Psoas muscle (tissue), 8 donors: ENCODE measurements around the gene ACACA. TPM values are rescaled to one million over a fixed set of nuclear protein-coding genes. Genes with fewer than 3 reads are reported as not detected.

ENCODE experiments used
- ATAC-seq, 4 donors: fragments of 200-7000 bp; cut with Tn5 transposase; one replicate each; pipeline ENCODE4 v1.9.1; 2020; ENCODE audit warnings: moderate library complexity in 3 of 4, mild to moderate bottlenecking in 2 of 4
- DNase-seq, 2 donors: peaks; one replicate each; pipeline ENCODE4 v3.0.0-alpha.2; 2020
- H3K27ac ChIP-seq: fragments of 200-600 bp; one replicate; pipeline ENCODE4 v1.8.0; 2022
- H3K27me3 ChIP-seq, 3 donors: fragments of 200-600 bp in 1 of 3; one replicate each; pipeline versions ENCODE4 v1.6.1 to v1.8.0; 2013 to 2022; ENCODE audit warnings: low read length in 2 of 3, mild to moderate bottlenecking in 2 of 3, moderate library complexity in 1 of 3; ENCODE audit not compliant: insufficient read depth in 3 of 3
- H3K36me3 ChIP-seq, 2 donors: fragments of 200-600 bp in 1 of 2; one replicate each; pipeline versions ENCODE4 v1.6.1 to v1.8.0; 2013 to 2022; ENCODE audit warnings: low read depth in 1 of 2, mild to moderate bottlenecking in 1 of 2, moderate library complexity in 1 of 2; ENCODE audit not compliant: insufficient read depth in 1 of 2
- H3K4me1 ChIP-seq: fragments of 200-600 bp; one replicate; pipeline ENCODE4 v1.8.0; 2022
- H3K4me3 ChIP-seq: fragments of 200-600 bp; one replicate; pipeline ENCODE4 v1.8.0; 2022; ENCODE audit warnings: mild to moderate bottlenecking
- H3K9me3 ChIP-seq: fragments of 200-600 bp; one replicate; pipeline ENCODE4 v1.8.0; 2022
- WGBS, 3 donors: extraction: QIAGEN DNeasy Blood & Tissue Kit; methylation state at CpG; one replicate each; pipeline versions ENCODE4 v1.1.6 to v1.1.7; 2013; 5-methylcytosine and 5-hydroxymethylcytosine counted together
- intact Hi-C, 2 donors: fragments of 100-400 bp; cut with DNase I; formaldehyde crosslinking; loops; one replicate each; pipeline versions ENCODE4 v1.11.0 to v1.14.2; 2022
- polyA plus RNA-seq, 3 donors: library from polyadenylated mRNA; stranded (reverse); fragments of 200-250 nt; gene quantifications; one replicate each; pipeline ENCODE4 v1.2.3, GENCODE V29; 2013
- total RNA-seq, 4 donors: library from RNA; stranded (reverse); fragmentation: NEBNext Ultra II Directional in 2 of 4; extraction: Animal tissue kit (Norgen Biotek cat#: 25700) in 2 of 4; gene quantifications; one replicate each; pipeline versions ENCODE4 v1.2.1 to v1.2.4, GENCODE V29; 2021 to 2023
- TF ChIP-seq, protein P1 (sequence below): fragments of 200-600 bp; IDR thresholded peaks from one replicate; pipeline ENCODE4 v1.8.0; 2022; ENCODE audit warnings: antibody characterized with exemption
- donor health status: healthy with polysubstance abuse.
- donor health status: DM: no; HTN: no; CAD: no; lungs with moderate emphysema.
- donor health status: Bipolar disorder and iron deficiency.
- donor health status: healthy.
- donor health status: DM: yes; HTN: yes; CAD: no.
- donor health status: DM: no; HTN: no; CAD: no.
- donor health status: DM: no; HTN: no; CAD: no.
- donor health status: DM: yes; HTN: yes; CAD: no.

Gene ACACA
- total and polyA plus RNA-seq, 7 donors: 7.2 to 42.6 (median 21.5) TPM

DNA sequence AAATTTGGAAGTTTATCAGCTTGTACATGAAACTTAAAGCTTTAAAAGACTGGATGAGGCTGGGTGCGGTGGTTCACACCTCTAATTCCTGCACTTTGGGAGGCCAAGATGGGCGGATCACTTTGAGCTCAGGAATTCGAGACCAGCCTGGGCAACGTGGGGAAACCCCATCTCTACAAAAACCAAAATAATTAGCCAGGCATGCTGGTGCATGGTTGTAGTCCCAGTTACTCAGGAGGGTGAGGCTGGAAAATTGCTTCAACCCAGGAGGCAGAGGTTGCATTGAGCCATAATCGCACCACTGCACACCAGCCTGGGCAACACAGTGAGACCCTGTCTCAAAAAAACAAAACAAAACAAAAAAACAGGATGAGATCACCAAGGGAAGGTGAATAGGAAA is 248.3 kb downstream of the ACACA start:
- intact Hi-C loops: no loop called here
- Histone ChIP-seq H3K27me3 (no peaks in the 10 kb centered on the region), H3K4me1 (no peaks in the 10 kb centered on the region), H3K9me3 (no peaks in the 10 kb centered on the region), H3K36me3 (peaks cover 6 to 61% of the 10 kb centered on the region in 2 donors), H3K4me3 (no peak overlapping the region), H3K27ac (no peak overlapping the region)
- TF ChIP-seq, protein P1, sequence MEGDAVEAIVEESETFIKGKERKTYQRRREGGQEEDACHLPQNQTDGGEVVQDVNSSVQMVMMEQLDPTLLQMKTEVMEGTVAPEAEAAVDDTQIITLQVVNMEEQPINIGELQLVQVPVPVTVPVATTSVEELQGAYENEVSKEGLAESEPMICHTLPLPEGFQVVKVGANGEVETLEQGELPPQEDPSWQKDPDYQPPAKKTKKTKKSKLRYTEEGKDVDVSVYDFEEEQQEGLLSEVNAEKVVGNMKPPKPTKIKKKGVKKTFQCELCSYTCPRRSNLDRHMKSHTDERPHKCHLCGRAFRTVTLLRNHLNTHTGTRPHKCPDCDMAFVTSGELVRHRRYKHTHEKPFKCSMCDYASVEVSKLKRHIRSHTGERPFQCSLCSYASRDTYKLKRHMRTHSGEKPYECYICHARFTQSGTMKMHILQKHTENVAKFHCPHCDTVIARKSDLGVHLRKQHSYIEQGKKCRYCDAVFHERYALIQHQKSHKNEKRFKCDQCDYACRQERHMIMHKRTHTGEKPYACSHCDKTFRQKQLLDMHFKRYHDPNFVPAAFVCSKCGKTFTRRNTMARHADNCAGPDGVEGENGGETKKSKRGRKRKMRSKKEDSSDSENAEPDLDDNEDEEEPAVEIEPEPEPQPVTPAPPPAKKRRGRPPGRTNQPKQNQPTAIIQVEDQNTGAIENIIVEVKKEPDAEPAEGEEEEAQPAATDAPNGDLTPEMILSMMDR: no peak
- WGBS, 3 donors: 95 to 96% (median 95%) methylated on average over 5 of the region's 5 CpGs
- DNase-seq (no peak), ATAC-seq (no peak)

DNA sequence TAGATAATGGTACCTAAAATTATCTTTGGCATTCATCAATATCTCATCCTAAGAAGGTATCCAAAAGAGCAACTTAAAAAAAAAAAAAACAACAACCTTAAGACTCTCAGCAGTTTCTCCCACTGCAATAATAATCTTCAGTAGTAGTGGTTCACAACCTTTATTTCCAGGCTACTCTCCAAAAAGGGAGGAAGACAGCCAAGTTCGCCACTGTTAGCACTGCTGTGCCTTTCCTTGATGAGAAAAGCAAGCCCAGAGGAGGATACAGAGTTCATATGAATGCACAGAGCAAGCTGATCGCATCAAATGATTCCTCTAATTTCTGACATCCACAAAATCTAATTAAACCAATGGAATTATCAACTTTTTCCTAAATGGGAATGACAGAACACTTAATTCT is 258.5 kb downstream of the ACACA start:
- Histone ChIP-seq H3K27me3 (no peaks in the 10 kb centered on the region), H3K27ac (no peak overlapping the region), H3K4me1 (no peaks in the 10 kb centered on the region), H3K4me3 (no peak overlapping the region), H3K36me3 (peaks cover 0 to 48% of the 10 kb centered on the region in 2 donors), H3K9me3 (no peaks in the 10 kb centered on the region)
- 55 to 65% (median 60%) methylated on average over 2 of the region's 2 CpGs for WGBS, 3 donors
- intact Hi-C loops: no loop called here
- no peak for DNase-seq
- TF ChIP-seq, protein P1: no peak
- no peak for ATAC-seq

DNA sequence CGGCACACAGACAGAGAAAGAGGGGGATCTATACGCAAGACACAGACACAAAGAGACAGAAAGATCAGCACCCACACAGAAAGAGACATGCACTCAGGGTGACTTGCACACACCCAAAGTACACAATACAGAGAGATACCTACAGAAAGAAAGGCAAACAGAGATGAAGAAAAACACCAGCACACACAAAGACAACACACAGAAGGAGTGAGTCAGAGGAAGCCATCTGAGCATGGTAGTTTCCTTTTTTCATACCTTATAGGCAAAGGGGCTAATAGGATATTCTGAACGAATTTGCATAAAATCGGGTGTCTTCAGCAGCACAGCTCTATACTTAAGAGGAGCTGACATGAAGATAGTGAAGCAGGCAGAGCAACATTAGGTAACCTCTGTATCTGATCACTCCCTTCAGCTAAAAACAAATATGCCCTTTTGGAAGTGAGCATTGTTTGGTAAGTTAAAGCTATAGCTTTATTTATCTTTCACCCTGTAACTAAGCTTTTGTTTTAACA is 259.3 kb downstream of the ACACA start:
- intact Hi-C loops: no loop called here
- Histone ChIP-seq H3K36me3 (peaks cover 0 to 51% of the 10 kb centered on the region in 2 donors), H3K9me3 (no peaks in the 10 kb centered on the region), H3K27me3 (no peaks in the 10 kb centered on the region), H3K27ac (no peak overlapping the region), H3K4me1 (no peaks in the 10 kb centered on the region), H3K4me3 (no peak overlapping the region)
- ATAC-seq (no peak), DNase-seq (no peak)
- WGBS, 3 donors: 81 to 84% (median 83%) methylated on average over 4 of the region's 4 CpGs
- TF ChIP-seq, protein P1: no peak

DNA sequence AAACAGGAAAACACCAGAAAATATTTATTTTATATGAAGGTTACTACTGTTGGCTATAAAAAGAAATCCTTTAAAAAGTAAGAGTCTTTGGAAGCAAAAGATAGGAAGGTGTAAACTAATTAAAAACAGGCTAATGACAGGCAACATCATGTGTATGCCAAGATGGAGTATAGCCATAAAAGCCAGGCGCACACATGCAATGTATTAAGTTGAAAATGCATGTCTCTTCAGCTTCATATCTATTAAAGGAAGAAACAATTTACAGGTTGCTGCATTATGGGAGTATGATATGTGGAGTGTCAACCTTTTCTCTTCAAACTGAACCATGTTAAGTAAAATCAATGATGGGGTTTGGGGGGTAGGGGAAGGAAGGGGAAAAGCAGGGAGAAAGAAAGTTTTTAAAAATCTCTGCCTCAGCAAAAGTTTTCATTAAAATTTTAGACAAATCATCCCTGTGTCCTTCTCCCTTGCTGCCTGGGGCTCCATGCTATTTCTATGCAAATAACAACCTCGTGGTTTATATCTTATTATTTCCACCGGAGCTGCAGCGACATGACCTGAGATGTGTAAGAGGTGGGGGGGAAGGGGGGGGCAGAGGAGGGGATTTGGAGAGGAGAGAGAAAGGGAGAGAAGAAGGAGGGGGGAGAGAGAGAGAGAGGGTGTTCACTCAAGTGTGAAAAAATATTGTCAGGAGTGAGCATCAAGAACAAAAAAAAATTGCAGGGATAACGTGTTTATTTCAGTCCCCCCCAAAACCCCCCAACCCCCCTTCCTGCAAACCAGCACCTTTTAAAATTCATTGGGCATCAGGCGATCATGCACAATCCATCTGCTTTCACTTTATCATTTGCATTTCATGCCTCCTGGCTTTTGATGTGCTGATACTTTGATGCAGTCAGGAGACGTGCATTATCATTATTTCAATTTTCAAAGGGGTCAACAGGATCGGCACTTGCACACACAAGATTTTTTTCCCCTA is 260.3 kb downstream of the ACACA start:
- TF ChIP-seq, protein P1: no peak
- no peaks in the 10 kb centered on the region for H3K9me3 ChIP-seq
- WGBS, 3 donors: 92 to 93% (median 93%) methylated on average over 8 of the region's 8 CpGs
- peaks cover 0 to 49% of the 10 kb centered on the region in 2 donors for H3K36me3 ChIP-seq
- no peaks in the 10 kb centered on the region for H3K4me1 ChIP-seq
- H3K27me3 ChIP-seq: no peaks in the 10 kb centered on the region
- no peak overlapping the region for H3K27ac ChIP-seq
- DNase-seq (no peak), ATAC-seq (no peak)
- intact Hi-C loops: no loop called here
- H3K4me3 ChIP-seq: no peak overlapping the region
